SU-DHL-6 (cell line): ENCODE results near the gene GIPC3.

Source experiments
- CTCF ChIP-seq: fragments of 200-600 bp; sonication (generic); IDR thresholded peaks from one replicate; pipeline ENCODE4 v1.5.1; 2017; ENCODE audit warnings: antibody characterized with exemption, mild to moderate bottlenecking, low read length, moderate library complexity; ENCODE audit not compliant: insufficient read depth, poor library complexity, severe bottlenecking
- EZH2phosphoT487 ChIP-seq: fragments of 200-600 bp; sonication (generic), shearing (Covaris generic); conservative IDR thresholded peaks from 2 replicates; pipeline ENCODE4 v1.6.1; 2018; ENCODE audit warnings: mild to moderate bottlenecking, antibody characterized with exemption, low read length, moderate library complexity, mixed read lengths

- TF ChIP-seq CTCF (no peak), EZH2phosphoT487 (no peak)
Measured at GRCh38 chr19:3632098-3632497, 46.8 kb downstream of the GIPC3 start.
